Liver (tissue), 9 donors: ENCODE results near the gene CX3CL1. TPM values are rescaled to one million over a fixed set of nuclear protein-coding genes. Genes with fewer than 3 reads are reported as not detected.

Source experiments
- DNase-seq: peaks from one replicate; pipeline ENCODE4 v3.0.0-alpha.2; 2017; ENCODE audit warnings: low spot score
- H3K27ac ChIP-seq, 2 donors: one replicate each; pipeline ENCODE4 v1.7.0; 2013; ENCODE audit warnings: inconsistent platforms in 2 of 2, low read length in 2 of 2, control low read depth in 1 of 2, low read depth in 1 of 2, mild to moderate bottlenecking in 1 of 2
- H3K27me3 ChIP-seq, 4 donors: one replicate each; pipeline versions ENCODE4 v1.6.1 to v1.7.0; 2013; ENCODE audit warnings: low read length in 3 of 4, inconsistent platforms in 1 of 4, mild to moderate bottlenecking in 1 of 4, moderate library complexity in 1 of 4; ENCODE audit not compliant: control insufficient read depth in 4 of 4, insufficient read depth in 4 of 4
- H3K36me3 ChIP-seq, 4 donors: one replicate each; pipeline versions ENCODE4 v1.6.1 to v1.7.0; 2013; ENCODE audit warnings: low read length in 3 of 4, mild to moderate bottlenecking in 3 of 4, low read depth in 1 of 4, moderate library complexity in 1 of 4; ENCODE audit not compliant: control insufficient read depth in 4 of 4, insufficient read depth in 3 of 4
- H3K4me1 ChIP-seq, 4 donors: one replicate each; pipeline versions ENCODE4 v1.6.1 to v1.7.0; 2013; ENCODE audit warnings: low read length in 3 of 4, mild to moderate bottlenecking in 3 of 4, moderate library complexity in 1 of 4; ENCODE audit not compliant: control insufficient read depth in 4 of 4, insufficient read depth in 4 of 4
- H3K4me3 ChIP-seq, 3 donors: one replicate each; pipeline versions ENCODE4 v1.6.1 to v1.7.0; 2013; ENCODE audit warnings: low read length in 3 of 3, control low read depth in 1 of 3, low read depth in 1 of 3, mild to moderate bottlenecking in 1 of 3
- H3K9ac ChIP-seq, 2 donors: one replicate each; pipeline ENCODE4 v1.7.0; 2013; ENCODE audit warnings: low read length in 2 of 2, mild to moderate bottlenecking in 2 of 2, moderate library complexity in 2 of 2, control low read depth in 1 of 2, low read depth in 1 of 2
- H3K9me3 ChIP-seq, 4 donors: one replicate each; pipeline versions ENCODE4 v1.6.1 to v1.7.0; 2013; ENCODE audit warnings: low read length in 3 of 4; ENCODE audit not compliant: control insufficient read depth in 4 of 4
- FOXA1 ChIP-seq: IDR thresholded peaks from 2 replicates; pipeline ENCODE4 v1.6.1; 2016; ENCODE audit warnings: antibody characterized with exemption
- FOXA2 ChIP-seq: IDR thresholded peaks from 2 replicates; pipeline ENCODE4 v1.6.1; 2016; ENCODE audit warnings: antibody characterized with exemption
- HNF4A ChIP-seq, 2 donors: conservative IDR thresholded peaks; 2 replicates each; pipeline ENCODE4 v1.6.1; 2016; ENCODE audit warnings: antibody characterized with exemption in 2 of 2, mild to moderate bottlenecking in 2 of 2
- JUND ChIP-seq, 2 donors: IDR thresholded peaks; 2 replicates each; pipeline ENCODE4 v1.6.1; 2016; ENCODE audit warnings: antibody characterized with exemption in 2 of 2
- NR2F2 ChIP-seq: IDR thresholded peaks from 2 replicates; pipeline ENCODE4 v1.6.1; 2016; ENCODE audit warnings: antibody characterized with exemption
- RAD21 ChIP-seq, 2 donors: IDR thresholded peaks; 2 replicates each; pipeline ENCODE4 v1.6.1; 2016; ENCODE audit warnings: antibody characterized with exemption in 2 of 2, mild to moderate bottlenecking in 2 of 2
- RXRA ChIP-seq, 2 donors: IDR thresholded peaks; 2 replicates each; pipeline ENCODE4 v1.6.1; 2017 to 2018; ENCODE audit warnings: antibody characterized with exemption in 2 of 2, mild to moderate bottlenecking in 1 of 2
- TAF1 ChIP-seq: conservative IDR thresholded peaks from 2 replicates; pipeline ENCODE4 v1.6.1; 2016; ENCODE audit warnings: antibody characterized with exemption, mild to moderate bottlenecking
- WGBS: extraction: QIAGEN DNeasy Blood & Tissue Kit; methylation state at CpG from one replicate; pipeline ENCODE4 v1.1.7; 2013; 5-methylcytosine and 5-hydroxymethylcytosine counted together
- polyA plus RNA-seq, 2 donors: library from polyadenylated mRNA; stranded (reverse) in 1 of 2; unstranded in 1 of 2; fragments of 200-250 nt in 1 of 2; fragments of >200 nt in 1 of 2; fragmentation: Nextera tagmentation in 1 of 2; extraction: Ambion mirVana in 1 of 2; gene quantifications; one replicate each; pipeline versions ENCODE4 v1.2.1 to v1.2.3, GENCODE V29; 2013 to 2015
- total RNA-seq, 2 donors: library from RNA; depleted of rRNA; stranded (reverse); fragments of >200 nt; gene quantifications; one replicate each; pipeline ENCODE4 v1.2.3, GENCODE V29; 2014
- TF ChIP-seq, protein P1 (sequence below): IDR thresholded peaks from 2 replicates; pipeline ENCODE4 v1.6.1; 2016; ENCODE audit warnings: antibody characterized with exemption
- TF ChIP-seq, protein P2 (sequence below): IDR thresholded peaks from 2 replicates; pipeline ENCODE4 v1.6.1; 2016; ENCODE audit warnings: antibody characterized with exemption, mild to moderate bottlenecking
- donor health status: healthy.
- donor health status: healthy.
- donor health status: healthy.
- donor health status: healthy.
- donor health status: healthy.

CX3CL1 gene
- total and polyA plus RNA-seq, 4 donors = 2.5 to 5.9 (median 5.1) TPM

DNA sequence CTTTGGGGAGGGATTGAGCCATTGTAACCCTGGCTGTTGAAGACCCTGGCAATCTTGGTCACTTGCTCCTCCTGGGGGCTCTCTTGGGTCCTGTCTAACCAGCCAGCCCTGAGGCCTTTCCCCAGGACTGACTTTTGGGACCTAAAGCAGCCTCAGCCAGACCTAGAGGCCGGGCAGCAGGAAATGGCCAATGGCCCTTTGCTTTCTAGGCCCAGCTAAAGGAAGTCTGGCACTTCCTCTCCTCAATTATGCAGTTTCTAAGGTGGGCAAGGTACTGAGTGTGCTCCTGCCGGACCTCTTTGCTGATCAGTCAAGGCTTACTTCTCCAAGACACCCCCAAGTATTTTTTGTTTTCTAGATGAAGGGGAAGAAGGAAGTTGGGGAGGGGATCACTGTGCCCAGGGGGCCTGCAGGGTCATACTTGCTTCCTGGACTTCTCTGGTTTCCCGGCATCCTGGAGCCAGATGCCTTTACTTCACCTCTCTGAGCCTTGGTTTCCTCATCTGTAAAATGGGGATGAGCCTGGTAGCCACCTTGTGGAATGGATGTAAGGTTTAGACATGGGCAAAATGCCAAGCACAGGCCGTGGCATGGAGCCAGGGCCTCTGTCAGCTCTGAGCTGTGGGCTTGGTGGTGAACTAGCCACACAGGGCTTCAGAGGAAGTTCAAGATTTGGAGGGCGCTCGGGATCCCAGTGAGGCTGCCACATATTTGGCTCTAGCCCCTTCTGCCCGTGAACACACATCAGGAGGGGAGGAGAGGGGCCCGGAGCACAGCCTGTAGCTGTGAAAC is 8.6 kb downstream of the CX3CL1 start:
- Histone ChIP-seq H3K9me3 (no peaks in the 10 kb centered on the region), H3K4me1 (peaks cover 3 to 30% (median 12%) of the 10 kb centered on the region in 4 donors), H3K9ac (no peak overlapping the region), H3K36me3 (peaks cover 6 to 15% (median 9%) of the 10 kb centered on the region in 4 donors), H3K27ac (no peak overlapping the region), H3K4me3 (no peak overlapping the region), H3K27me3 (no peaks in the 10 kb centered on the region)
- 66% methylated on average over 8 of the region's 8 CpGs for WGBS
- DNase-seq = peak; percentile 59
- TF ChIP-seq, protein P1, sequence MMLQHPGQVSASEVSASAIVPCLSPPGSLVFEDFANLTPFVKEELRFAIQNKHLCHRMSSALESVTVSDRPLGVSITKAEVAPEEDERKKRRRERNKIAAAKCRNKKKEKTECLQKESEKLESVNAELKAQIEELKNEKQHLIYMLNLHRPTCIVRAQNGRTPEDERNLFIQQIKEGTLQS = no peak
- TF ChIP-seq NR2F2 (peak; percentile 43), RAD21 (IDR thresholded peaks at IDR 0.05) (peak in 1 of 2 donors; percentile 3)

DNA sequence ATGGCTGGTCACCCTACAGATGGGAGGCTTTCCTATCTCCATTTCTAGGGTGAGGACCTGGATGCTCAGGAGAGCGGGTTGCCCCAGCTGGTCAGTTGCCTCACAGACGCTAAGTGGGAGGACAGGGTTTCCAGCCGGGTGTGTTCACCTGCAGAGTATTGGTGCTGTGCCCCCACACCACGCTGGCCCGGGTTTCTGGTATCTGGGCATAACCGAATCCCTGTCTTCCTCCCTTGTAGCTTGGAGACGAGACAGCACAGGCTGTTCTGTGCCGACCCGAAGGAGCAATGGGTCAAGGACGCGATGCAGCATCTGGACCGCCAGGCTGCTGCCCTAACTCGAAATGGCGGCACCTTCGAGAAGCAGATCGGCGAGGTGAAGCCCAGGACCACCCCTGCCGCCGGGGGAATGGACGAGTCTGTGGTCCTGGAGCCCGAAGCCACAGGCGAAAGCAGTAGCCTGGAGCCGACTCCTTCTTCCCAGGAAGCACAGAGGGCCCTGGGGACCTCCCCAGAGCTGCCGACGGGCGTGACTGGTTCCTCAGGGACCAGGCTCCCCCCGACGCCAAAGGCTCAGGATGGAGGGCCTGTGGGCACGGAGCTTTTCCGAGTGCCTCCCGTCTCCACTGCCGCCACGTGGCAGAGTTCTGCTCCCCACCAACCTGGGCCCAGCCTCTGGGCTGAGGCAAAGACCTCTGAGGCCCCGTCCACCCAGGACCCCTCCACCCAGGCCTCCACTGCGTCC is 9.7 kb downstream of the CX3CL1 start:
- no peak for TF ChIP-seq RXRA (IDR thresholded peaks at IDR 0.05)
- TF ChIP-seq, protein P2, sequence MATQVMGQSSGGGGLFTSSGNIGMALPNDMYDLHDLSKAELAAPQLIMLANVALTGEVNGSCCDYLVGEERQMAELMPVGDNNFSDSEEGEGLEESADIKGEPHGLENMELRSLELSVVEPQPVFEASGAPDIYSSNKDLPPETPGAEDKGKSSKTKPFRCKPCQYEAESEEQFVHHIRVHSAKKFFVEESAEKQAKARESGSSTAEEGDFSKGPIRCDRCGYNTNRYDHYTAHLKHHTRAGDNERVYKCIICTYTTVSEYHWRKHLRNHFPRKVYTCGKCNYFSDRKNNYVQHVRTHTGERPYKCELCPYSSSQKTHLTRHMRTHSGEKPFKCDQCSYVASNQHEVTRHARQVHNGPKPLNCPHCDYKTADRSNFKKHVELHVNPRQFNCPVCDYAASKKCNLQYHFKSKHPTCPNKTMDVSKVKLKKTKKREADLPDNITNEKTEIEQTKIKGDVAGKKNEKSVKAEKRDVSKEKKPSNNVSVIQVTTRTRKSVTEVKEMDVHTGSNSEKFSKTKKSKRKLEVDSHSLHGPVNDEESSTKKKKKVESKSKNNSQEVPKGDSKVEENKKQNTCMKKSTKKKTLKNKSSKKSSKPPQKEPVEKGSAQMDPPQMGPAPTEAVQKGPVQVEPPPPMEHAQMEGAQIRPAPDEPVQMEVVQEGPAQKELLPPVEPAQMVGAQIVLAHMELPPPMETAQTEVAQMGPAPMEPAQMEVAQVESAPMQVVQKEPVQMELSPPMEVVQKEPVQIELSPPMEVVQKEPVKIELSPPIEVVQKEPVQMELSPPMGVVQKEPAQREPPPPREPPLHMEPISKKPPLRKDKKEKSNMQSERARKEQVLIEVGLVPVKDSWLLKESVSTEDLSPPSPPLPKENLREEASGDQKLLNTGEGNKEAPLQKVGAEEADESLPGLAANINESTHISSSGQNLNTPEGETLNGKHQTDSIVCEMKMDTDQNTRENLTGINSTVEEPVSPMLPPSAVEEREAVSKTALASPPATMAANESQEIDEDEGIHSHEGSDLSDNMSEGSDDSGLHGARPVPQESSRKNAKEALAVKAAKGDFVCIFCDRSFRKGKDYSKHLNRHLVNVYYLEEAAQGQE = no peak
- Histone ChIP-seq H3K27ac (no peak overlapping the region), H3K4me3 (no peak overlapping the region), H3K9ac (no peak overlapping the region), H3K36me3 (peaks cover 6 to 15% (median 9%) of the 10 kb centered on the region in 4 donors), H3K9me3 (no peaks in the 10 kb centered on the region), H3K27me3 (no peaks in the 10 kb centered on the region), H3K4me1 (peaks cover 2 to 23% (median 8%) of the 10 kb centered on the region in 4 donors)
- DNase-seq = no peak
- 95% methylated on average over 35 of the region's 35 CpGs for WGBS

DNA sequence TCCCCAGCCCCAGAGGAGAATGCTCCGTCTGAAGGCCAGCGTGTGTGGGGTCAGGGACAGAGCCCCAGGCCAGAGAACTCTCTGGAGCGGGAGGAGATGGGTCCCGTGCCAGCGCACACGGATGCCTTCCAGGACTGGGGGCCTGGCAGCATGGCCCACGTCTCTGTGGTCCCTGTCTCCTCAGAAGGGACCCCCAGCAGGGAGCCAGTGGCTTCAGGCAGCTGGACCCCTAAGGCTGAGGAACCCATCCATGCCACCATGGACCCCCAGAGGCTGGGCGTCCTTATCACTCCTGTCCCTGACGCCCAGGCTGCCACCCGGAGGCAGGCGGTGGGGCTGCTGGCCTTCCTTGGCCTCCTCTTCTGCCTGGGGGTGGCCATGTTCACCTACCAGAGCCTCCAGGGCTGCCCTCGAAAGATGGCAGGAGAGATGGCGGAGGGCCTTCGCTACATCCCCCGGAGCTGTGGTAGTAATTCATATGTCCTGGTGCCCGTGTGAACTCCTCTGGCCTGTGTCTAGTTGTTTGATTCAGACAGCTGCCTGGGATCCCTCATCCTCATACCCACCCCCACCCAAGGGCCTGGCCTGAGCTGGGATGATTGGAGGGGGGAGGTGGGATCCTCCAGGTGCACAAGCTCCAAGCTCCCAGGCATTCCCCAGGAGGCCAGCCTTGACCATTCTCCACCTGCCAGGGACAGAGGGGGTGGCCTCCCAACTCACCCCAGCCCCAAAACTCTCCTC is 10.4 kb downstream of the CX3CL1 start:
- Histone ChIP-seq H3K4me3 (no peak overlapping the region), H3K4me1 (peaks cover 2 to 17% (median 8%) of the 10 kb centered on the region in 4 donors), H3K9ac (no peak overlapping the region), H3K36me3 (peaks cover 6 to 15% (median 9%) of the 10 kb centered on the region in 4 donors), H3K9me3 (no peaks in the 10 kb centered on the region), H3K27ac (no peak overlapping the region), H3K27me3 (no peaks in the 10 kb centered on the region)
- 94% methylated on average over 16 of the region's 16 CpGs for WGBS
- TF ChIP-seq FOXA2 (no peak), TAF1 (no peak), RAD21 (IDR thresholded peaks at IDR 0.05) (no peak), JUND (IDR thresholded peaks at IDR 0.05) (no peak), FOXA1 (no peak), HNF4A (conservative IDR thresholded peaks at IDR 0.05) (no peak)
- DNase-seq = no peak
